SJCRH30 (cell line): ENCODE data around the gene PITPNM2. TPM values are rescaled to one million over a fixed set of nuclear protein-coding genes. Genes with fewer than 3 reads are reported as not detected.
A peak's percentile ranks its signal among the peaks of the same experiment; 100 is the strongest.
"Not testable (repeated sequence)": the region's sequence is repeated elsewhere in the genome, so short reads cannot be mapped to it uniquely, and the experiment has no call there.

ENCODE experiments used
- DNase-seq, 2 experiments: peaks; one replicate each; pipeline ENCODE4 v3.0.0-alpha.2; 2015 to 2020
- H3K27ac ChIP-seq: fragments of 250-450 bp; sonication (Bioruptor Pico); 2 replicates; pipeline ENCODE4 v1.5.1; 2020; ENCODE audit warnings: mild to moderate bottlenecking, moderate library complexity
- H3K27me3 ChIP-seq: fragments of 250-450 bp; sonication (Bioruptor Pico); 2 replicates; pipeline ENCODE4 v1.5.1; 2020; ENCODE audit warnings: mild to moderate bottlenecking, moderate library complexity
- H3K36me3 ChIP-seq: fragments of 250-450 bp; sonication (Bioruptor Pico); 2 replicates; pipeline ENCODE4 v1.5.1; 2020; ENCODE audit warnings: mild to moderate bottlenecking, moderate library complexity
- H3K4me1 ChIP-seq: fragments of 250-450 bp; sonication (Bioruptor Pico); 2 replicates; pipeline ENCODE4 v1.5.1; 2020; ENCODE audit warnings: mild to moderate bottlenecking, moderate library complexity
- H3K4me3 ChIP-seq: fragments of 250-450 bp; sonication (Bioruptor Pico); 2 replicates; pipeline ENCODE4 v1.5.1; 2020; ENCODE audit warnings: mild to moderate bottlenecking, moderate library complexity
- H3K9me3 ChIP-seq: fragments of 250-450 bp; sonication (Bioruptor Pico); replicated peaks from 2 replicates; pipeline ENCODE4 v1.5.1; 2020; ENCODE audit warnings: mild to moderate bottlenecking, moderate library complexity
- total RNA-seq: library from RNA; depleted of rRNA; stranded (reverse); fragments of >200 nt; shearing (Covaris generic); gene quantifications from 2 replicates; pipeline ENCODE4 v1.2.3, GENCODE V29; 2014

PITPNM2 gene
- total RNA-seq, 1 experiment from 2014 or later: 1.2 TPM

DNA sequence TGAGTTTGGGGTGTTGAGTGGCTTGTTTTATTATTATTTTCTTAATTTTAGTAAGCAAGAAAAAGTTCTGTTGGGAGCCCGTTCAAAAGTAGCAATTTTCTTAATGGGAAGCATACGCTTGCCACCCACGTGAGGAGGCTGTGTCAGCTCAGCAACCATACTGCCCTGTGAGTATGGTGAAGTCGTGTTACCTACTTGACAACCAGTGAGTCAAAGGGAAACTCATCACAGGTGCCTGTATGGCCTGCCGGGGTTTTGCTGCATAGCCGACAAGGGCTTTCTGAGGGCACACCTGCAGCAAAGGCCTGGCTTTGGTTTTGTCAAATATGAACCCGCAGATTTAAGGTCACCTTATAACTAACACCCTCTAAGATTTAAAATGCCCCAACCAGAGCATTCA, 31.1 kb downstream of the PITPNM2 start:
- no peaks in the 10 kb centered on the region for H3K9me3 ChIP-seq
- no peaks in the 10 kb centered on the region for H3K27me3 ChIP-seq
- no peaks in the 10 kb centered on the region for H3K36me3 ChIP-seq
- no peak for DNase-seq
- H3K4me3 ChIP-seq: no peak overlapping the region
- H3K27ac ChIP-seq: no peak overlapping the region
- H3K4me1 ChIP-seq: peaks cover 6% of the 10 kb centered on the region; the same call in 1 of the 2 replicates

DNA sequence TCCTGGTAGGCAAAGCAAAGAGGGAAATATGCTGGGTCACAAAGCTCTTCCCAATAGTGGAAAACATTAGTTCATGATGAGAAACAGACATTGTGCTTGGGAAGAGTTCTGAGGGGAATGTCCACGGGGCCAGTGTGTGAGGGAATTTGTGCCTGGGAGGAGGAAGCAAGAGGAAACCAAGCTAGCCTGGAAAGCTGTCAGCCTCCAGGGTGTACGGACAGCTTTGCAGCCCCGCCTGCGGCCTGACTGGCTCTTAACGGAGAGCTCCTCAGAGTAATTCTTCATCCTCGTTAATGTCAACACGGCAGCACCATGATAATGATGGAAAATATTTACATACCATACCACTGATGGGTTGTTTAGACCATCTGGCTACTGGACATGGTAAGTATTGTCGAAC, 32.4 kb downstream of the PITPNM2 start:
- H3K4me3 ChIP-seq: no peak overlapping the region
- H3K27me3 ChIP-seq: no peaks in the 10 kb centered on the region
- H3K36me3 ChIP-seq: no peaks in the 10 kb centered on the region
- no peak overlapping the region for H3K27ac ChIP-seq
- H3K4me1 ChIP-seq: peaks cover 6% of the 10 kb centered on the region; the same call in 1 of the 2 replicates
- no peaks in the 10 kb centered on the region for H3K9me3 ChIP-seq
- no peak for DNase-seq

DNA sequence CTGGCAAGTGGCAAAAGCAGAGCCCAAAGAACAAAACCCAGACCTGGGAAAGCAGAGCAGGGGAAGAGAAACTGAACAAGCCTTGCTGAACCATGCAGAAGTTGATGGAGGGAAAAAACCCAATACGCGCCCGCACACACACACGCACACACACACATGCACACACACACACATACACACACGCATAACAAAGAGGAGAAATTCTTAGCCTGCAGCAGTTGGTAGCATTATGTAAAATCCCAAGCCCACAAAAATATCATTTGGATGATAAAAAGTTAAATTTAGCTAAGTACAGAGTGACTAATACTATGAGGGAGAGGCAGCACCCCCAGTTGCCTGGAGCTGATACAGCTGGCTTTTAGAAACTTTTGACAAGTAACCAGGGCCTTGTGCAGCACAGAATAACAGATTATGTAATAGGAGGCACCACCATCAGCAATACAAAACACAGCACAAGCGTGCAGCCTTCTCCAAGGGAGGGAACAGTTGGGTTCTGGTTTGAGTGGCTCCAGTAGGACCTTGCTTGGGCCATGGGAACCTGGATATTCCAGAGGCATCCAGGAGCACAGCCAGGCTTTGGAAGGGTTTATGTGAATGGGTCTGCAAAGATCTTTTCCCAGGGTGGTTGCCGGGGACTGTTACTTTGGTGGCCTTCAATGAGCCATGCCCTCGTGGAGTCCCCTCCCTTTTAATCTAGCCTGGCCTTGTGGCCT, 35.3 kb downstream of the PITPNM2 start:
- Histone ChIP-seq H3K9me3 (no peaks in the 10 kb centered on the region), H3K4me1 (peaks cover 6% of the 10 kb centered on the region; the same call in 1 of the 2 replicates), H3K27ac (no peak overlapping the region), H3K27me3 (no peaks in the 10 kb centered on the region), H3K36me3 (no peaks in the 10 kb centered on the region), H3K4me3 (no peak overlapping the region)
- DNase-seq: no peak

DNA sequence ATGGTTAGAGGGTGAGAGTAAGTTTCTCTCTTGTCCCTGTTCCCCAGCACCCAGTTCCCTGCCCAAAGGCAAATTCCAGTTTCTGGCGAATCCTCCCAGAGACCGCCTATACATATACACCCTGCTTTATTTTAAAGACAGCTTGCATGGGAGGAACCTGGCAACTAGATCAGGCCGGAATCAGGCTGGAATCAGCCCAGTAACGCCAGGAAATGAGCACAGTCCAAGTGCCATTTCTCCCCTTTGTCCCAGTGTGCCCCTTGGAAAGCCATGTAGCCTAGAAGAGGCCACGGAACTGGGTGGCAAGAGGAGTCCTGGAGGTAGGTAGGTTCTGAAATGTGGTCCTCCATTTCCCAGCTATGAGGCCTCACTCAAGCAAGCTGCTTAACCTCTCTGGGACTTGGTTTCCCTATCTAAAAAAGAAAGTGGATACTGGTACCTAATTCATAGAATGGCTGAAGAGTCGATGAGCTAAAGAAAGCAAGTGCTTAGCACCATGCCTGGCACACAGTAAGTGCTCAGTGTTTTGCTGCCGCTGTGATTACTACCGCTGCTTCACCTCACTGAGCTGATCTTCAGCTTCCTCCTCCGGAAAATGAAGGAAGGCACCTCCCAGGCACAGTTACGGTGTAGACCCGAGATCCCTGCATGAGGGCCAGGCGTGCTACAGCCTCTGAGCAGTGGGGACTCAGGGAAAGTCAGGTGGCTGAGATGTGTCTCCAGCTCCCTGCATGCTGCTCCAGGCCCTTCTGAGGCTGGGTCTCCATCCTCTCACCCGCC, 36.4 kb downstream of the PITPNM2 start:
- Histone ChIP-seq H3K9me3 (no peaks in the 10 kb centered on the region), H3K4me3 (no peak overlapping the region), H3K4me1 (peaks cover 6% of the 10 kb centered on the region; the same call in 1 of the 2 replicates), H3K27ac (no peak overlapping the region), H3K36me3 (no peaks in the 10 kb centered on the region), H3K27me3 (no peaks in the 10 kb centered on the region)
- no peak for DNase-seq

DNA sequence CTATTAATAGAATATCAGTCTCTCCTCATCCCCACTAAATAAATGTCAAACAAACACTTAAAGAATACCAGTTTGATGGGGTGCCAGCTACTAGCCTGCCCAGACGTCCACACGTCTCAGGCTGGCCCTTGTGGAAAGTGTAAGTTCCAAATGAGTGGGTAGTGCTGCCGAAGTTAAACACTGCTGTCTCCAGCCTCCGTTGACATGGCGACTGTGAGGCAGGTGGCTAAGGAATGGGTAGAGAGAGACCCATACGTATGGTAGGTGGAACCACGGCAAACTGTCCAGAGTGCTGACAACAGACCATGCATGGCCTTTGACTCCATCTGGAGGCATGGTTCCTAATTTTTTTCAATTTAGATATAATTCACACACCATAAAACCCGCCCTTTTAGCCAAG, 37.9 kb downstream of the PITPNM2 start:
- DNase-seq: no peak
- H3K9me3 ChIP-seq: no peaks in the 10 kb centered on the region
- no peak overlapping the region for H3K4me3 ChIP-seq
- H3K4me1 ChIP-seq: peaks cover 6% of the 10 kb centered on the region; the same call in 1 of the 2 replicates
- H3K27me3 ChIP-seq: no peaks in the 10 kb centered on the region
- no peak overlapping the region for H3K27ac ChIP-seq
- H3K36me3 ChIP-seq: no peaks in the 10 kb centered on the region

DNA sequence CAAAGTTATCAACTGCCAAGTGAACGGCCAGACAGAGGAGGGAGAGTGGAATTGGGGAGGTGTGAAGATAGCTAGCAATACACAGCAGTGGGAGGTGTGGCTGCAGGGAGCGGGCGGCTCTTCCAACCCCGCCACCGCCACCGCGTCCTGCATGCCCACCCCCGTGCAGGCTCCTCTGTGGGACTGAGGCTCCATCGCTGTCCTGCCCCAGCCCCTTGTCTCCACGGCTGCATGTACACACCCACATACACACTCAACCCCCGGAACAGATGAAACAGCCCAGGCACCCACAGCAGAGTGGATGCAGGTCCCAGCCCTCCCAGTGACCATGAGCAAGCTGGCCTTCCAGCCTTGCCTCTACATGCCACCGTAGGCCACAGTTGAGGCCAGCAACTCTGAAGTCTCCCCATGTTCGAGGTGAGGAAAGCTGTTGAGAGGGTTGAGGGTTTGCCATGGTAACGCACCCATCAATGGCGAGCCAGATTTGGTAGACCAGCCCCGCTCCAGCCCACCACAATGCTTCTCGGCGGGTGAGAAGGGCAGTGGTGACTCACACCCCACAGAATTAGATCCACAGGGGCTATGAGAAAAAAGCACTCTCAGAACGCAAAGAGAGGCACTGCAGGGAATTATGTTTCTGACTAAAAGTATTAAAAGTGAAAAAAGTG, 39.3 kb downstream of the PITPNM2 start:
- no peaks in the 10 kb centered on the region for H3K27me3 ChIP-seq
- peak; percentile 21 to 22 for DNase-seq
- no peaks in the 10 kb centered on the region for H3K9me3 ChIP-seq
- no peak overlapping the region for H3K4me3 ChIP-seq
- no peak overlapping the region for H3K27ac ChIP-seq
- peaks cover 6% of the 10 kb centered on the region; the same call in 1 of the 2 replicates for H3K4me1 ChIP-seq
- no peaks in the 10 kb centered on the region for H3K36me3 ChIP-seq

DNA sequence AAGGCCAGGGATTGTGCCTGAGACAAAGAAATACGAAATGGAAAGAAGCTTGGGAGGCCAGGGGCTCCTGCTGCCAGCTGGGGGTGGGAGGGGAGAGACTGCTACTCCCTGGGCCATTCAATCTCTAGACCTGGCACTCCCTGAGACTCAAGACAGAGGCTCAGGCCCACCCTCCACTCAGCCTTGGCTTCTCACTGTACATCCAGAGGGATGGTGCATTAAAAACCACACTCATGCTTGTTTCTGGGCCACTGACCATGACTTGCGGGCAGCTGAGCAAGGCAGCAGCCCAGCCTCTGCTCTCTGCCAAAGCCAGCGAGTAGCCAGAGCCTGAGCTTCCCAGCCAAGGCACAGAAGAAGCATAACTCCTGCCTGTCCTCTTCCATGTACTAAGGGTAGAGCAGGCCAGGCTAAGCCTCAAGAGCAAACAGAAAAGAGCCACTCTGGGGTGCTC, 41.5 kb downstream of the PITPNM2 start:
- H3K27ac ChIP-seq: no peak overlapping the region
- DNase-seq: no peak
- no peaks in the 10 kb centered on the region for H3K27me3 ChIP-seq

DNA sequence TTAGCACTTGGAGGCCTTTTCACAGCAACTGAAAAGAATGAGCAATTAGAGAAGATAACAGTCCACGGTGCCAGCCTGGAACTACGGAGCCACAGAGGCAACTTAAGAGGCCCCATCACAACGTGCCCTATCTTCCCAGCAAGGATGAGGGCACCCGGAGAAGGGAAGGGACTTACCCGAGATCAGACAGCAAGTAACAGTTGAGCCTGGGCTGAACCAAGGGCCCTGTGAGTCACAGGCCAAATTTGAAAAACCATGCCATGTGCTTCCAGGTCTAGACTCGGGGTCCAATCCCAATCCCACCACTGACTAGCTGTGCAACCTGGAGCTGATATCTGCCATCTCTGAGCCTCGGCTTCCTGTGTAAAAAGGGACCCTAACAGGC, 42.2 kb downstream of the PITPNM2 start:
- Histone ChIP-seq H3K9me3 (no peaks in the 10 kb centered on the region), H3K36me3 (no peaks in the 10 kb centered on the region), H3K27me3 (no peaks in the 10 kb centered on the region), H3K4me3 (no peak overlapping the region), H3K4me1 (peaks cover 6% of the 10 kb centered on the region; the same call in 1 of the 2 replicates), H3K27ac (no peak overlapping the region)
- no peak for DNase-seq

More for the DNA sequence above, 41.5 kb downstream of the PITPNM2 start:
- H3K4me1 ChIP-seq: peaks cover 6% of the 10 kb centered on the region; the same call in 1 of the 2 replicates
- no peaks in the 10 kb centered on the region for H3K9me3 ChIP-seq
- H3K36me3 ChIP-seq: no peaks in the 10 kb centered on the region
- H3K4me3 ChIP-seq: no peak overlapping the region

DNA sequence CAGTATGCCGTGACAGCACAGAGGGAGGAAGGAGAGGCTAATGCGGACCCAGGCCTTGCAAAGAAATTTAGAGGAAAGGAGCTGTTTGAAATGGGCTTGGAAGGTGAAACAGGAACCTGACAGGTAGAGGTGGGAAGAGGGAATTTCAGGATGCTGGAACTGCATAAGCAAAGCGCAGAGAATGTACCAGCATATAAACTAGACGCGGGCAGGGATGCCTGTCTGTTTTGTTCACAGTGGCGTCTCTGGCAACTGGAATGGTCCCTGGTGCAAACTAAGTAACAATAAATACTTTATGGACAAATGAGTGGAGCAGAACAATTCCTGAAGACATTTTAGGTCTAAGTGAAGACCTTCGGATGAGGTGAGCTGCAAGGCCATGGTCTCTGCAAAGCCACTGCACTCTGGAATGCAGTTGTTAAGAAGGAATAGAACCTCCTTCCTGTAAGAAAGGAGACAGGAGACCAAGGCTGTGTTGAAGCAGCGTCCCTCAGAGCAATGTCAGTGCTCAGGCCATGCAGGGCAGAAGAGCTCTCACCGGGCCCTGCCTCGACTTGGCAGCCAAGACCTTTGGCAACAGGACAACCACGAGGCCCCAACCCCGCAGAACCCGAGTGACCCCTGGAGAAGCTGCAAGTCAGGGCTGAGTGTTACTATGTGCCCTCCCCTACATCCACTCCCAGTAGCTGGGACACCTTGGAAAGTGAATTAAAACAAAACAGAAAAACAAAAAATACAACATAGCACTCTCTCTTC, 42.8 kb downstream of the PITPNM2 start:
- no peaks in the 10 kb centered on the region for H3K36me3 ChIP-seq
- DNase-seq: no peak
- H3K27me3 ChIP-seq: no peaks in the 10 kb centered on the region
- H3K4me1 ChIP-seq: peaks cover 6% of the 10 kb centered on the region; the same call in 1 of the 2 replicates
- H3K4me3 ChIP-seq: no peak overlapping the region
- H3K27ac ChIP-seq: no peak overlapping the region
- H3K9me3 ChIP-seq: no peaks in the 10 kb centered on the region

DNA sequence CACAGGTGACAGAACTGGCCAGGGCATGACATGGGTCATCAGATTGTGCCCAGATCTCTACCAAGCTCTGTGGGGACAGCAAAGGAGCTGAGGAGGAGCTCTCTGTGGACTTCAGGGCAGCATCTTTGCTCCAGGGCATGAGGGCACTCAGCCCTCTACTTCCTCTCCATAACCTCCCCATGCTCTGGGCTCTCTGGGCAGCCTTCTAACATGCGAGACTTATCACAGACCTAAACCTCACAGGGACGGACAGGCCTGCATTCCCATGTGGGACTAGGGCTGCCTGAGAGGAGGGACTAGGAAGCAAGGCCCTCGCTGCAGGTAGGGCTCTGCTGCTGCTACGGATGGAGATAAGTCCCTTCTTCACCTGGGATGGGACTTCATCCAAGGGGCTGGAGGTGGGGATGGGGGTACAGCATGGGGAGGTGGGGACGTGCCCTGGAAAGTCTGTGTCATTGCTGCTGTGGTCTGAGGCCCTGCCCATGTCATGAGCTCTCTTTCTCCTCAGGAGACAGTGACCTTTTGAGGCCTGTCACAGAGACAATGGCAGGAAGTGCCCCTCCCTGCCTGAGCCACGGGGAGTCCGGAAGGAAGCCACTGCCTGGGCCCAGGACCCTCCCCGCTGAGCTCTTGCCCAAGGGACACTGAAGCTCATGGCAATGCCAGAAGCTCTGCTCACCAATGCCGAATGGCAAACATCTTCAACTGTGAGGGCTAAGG, 44.1 kb downstream of the PITPNM2 start:
- Histone ChIP-seq H3K4me3 (no peak overlapping the region), H3K4me1 (peaks cover 2% of the 10 kb centered on the region; the same call in 1 of the 2 replicates), H3K36me3 (no peaks in the 10 kb centered on the region), H3K9me3 (no peaks in the 10 kb centered on the region), H3K27me3 (no peaks in the 10 kb centered on the region), H3K27ac (no peak overlapping the region)
- DNase-seq: no peak

DNA sequence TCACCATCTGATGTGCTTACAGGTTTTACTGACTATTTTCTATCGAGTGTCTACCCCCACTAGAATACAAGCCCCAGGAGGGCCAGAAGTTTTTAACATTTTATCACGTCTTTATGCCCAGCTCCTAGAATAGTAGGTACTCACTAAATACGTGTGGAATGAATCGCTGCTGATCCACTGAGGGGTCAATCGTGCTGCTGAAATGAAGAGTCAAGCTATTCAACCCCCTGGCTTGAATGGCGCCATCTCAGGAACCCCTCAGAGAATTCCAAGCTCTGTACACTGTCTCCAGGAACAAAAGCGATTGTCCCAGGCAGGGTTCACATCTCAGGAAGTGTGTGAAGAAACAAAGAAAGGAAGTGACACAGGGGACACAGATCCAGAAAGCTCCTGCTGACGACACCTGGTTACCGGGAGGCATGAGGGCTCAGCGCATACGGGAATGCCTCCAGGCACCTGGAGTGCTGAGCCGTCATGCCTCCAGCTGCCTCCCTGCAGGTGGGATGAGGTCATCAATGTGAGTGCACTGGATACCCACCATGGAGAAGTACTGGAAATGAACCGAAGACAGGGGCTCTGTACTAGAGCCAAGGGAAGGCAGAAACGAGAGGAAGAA, 45.6 kb downstream of the PITPNM2 start:
- Histone ChIP-seq H3K27me3 (no peaks in the 10 kb centered on the region), H3K9me3 (no peaks in the 10 kb centered on the region), H3K4me3 (no peak overlapping the region), H3K36me3 (no peaks in the 10 kb centered on the region), H3K27ac (no peak overlapping the region), H3K4me1 (no peaks in the 10 kb centered on the region)
- no peak for DNase-seq

DNA sequence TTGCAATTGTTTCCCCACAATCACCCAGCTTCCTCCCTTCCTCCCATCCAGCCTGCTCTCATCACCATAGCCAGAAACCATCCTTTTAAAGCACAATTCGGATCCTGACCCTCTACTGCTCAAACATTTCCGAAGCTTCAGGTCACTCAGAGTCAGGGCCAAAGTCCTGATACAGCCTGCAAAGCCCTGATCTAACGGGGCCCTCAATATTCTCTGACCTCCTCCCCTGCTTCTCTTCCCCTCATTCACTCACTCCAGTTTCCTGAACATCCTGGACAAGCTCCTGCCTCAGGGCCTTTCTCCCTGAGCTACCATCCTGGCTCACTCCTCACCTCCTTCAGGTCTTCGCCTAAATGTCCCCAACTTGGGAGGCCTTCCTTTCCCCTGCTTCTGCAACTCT, 46.1 kb downstream of the PITPNM2 start:
- Histone ChIP-seq H3K4me3 (no peak overlapping the region), H3K27ac (no peak overlapping the region), H3K4me1 (no peaks in the 10 kb centered on the region), H3K36me3 (no peaks in the 10 kb centered on the region), H3K27me3 (no peaks in the 10 kb centered on the region), H3K9me3 (no peaks in the 10 kb centered on the region)
- DNase-seq: no peak

DNA sequence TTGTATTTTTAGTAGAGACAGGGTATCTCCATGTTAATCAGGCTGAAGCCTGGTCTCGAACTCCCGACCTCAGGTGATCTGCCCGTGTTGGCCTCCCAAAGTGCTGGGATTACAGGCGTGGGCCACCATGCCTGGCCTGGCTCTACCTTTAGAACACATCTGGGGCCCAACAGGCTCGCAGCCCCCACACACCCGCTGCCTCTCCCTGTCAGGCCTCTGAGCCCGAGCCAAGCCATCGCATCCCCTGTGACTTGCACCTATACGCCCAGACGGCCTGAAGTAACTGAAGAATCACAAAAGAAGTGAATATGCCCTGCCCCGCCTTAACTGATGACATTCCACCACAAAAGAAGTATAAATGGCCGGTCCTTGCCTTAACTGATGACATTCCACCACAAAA, 46.8 kb downstream of the PITPNM2 start:
- H3K4me3 ChIP-seq, H3K9me3 ChIP-seq, H3K27ac ChIP-seq, H3K4me1 ChIP-seq, H3K27me3 ChIP-seq, DNase-seq, H3K36me3 ChIP-seq: not testable (repeated sequence)
